Astrocyte of the cerebellum (primary cell): ENCODE data around the gene CORO7.
"Not testable (repeated sequence)": the region's sequence is repeated elsewhere in the genome, so short reads cannot be mapped to it uniquely, and the experiment has no call there.

Experiments used
- DNase-seq: peaks from one replicate; pipeline ENCODE4 v3.0.0-alpha.2; 2011; ENCODE audit warnings: low read depth
- H3K4me3 ChIP-seq: 2 replicates; pipeline ENCODE4 v1.5.1; 2011; ENCODE audit warnings: mild to moderate bottlenecking, low read depth, low read length, moderate library complexity
- in situ Hi-C: cut with HindIII; loops from 2 replicates; pipeline ENCODE4 v1.10.0; 2017; ENCODE audit warnings: low sequenced_read_pairs
- TF ChIP-seq, protein P1 (sequence below): IDR thresholded peaks from 2 replicates; pipeline ENCODE4 v1.5.1; 2012; ENCODE audit warnings: low read length, low read depth, moderate library complexity, mild to moderate bottlenecking; ENCODE audit errors: missing control alignments

The CORO7 gene

DNA sequence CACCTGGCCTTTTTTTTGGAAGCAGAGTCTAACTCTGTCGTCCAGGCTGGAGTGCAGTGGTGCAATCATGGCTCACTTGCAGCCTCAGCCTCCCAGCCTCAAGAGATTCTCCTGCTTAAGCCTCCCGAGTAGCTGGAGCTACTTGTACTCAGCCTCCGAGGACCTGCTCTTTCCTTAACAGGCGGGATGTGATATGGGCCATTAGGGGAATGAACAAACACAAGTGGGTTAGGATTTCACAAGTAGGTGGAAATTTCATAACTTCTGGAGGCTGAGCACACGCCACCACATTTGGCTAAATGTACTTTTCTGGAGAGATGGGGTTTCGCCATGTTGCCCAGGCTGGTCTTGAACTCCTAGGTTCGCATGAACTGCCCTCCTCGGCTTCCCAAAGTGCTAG lies 69.4 kb downstream of the CORO7 start:
- DNase-seq = no peak
- in situ Hi-C loops = no loop called here
- TF ChIP-seq, protein P1, sequence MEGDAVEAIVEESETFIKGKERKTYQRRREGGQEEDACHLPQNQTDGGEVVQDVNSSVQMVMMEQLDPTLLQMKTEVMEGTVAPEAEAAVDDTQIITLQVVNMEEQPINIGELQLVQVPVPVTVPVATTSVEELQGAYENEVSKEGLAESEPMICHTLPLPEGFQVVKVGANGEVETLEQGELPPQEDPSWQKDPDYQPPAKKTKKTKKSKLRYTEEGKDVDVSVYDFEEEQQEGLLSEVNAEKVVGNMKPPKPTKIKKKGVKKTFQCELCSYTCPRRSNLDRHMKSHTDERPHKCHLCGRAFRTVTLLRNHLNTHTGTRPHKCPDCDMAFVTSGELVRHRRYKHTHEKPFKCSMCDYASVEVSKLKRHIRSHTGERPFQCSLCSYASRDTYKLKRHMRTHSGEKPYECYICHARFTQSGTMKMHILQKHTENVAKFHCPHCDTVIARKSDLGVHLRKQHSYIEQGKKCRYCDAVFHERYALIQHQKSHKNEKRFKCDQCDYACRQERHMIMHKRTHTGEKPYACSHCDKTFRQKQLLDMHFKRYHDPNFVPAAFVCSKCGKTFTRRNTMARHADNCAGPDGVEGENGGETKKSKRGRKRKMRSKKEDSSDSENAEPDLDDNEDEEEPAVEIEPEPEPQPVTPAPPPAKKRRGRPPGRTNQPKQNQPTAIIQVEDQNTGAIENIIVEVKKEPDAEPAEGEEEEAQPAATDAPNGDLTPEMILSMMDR = no peak
- H3K4me3 ChIP-seq = no peak overlapping the region

DNA sequence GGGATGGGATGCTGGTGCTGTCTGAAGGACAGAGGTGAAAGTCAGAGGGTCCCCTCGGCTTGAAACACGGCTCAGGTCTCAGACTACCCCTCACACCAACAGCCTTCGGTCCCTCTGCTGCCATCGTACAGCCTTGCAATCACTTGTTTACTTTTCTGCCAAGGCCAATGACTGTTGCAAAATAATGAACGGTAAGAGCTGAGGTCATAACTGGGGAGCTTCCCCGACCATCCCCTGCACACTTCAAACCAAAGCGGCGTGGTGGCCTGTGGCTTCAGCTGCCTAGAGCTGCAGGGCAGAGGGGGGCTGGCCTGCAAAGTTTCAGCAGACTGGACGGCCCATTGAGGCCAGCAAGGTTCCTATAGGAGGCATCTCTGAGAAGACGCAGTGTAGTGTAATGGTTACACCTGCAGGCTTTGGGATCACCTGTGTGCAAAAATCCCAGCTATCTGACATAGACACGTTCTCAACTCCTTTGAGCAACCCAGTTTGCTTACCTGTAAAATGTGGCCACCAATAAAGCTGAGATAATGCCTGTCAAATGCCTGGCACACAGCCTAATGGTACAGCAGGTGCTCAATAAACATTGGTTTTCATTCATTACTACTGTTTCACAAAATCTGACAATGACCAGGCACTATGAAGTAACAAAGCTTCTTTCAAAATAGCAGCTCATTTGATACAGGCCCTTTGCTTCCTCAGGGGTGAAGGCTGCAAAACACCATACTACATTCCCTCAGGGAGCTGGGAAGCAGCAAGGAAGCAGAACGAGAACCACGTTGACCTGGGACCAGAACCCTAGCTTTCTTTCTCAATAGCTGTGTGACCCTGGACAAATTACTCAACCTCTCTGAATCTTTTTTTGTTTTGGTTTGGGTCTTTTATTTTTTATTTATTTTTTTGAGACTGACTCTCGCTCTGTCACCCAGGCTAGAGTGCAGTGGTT lies 70.3 kb downstream of the CORO7 start:
- in situ Hi-C loops = no loop called here
- TF ChIP-seq, protein P1 = no peak
- no peak overlapping the region for H3K4me3 ChIP-seq
- DNase-seq = no peak

DNA sequence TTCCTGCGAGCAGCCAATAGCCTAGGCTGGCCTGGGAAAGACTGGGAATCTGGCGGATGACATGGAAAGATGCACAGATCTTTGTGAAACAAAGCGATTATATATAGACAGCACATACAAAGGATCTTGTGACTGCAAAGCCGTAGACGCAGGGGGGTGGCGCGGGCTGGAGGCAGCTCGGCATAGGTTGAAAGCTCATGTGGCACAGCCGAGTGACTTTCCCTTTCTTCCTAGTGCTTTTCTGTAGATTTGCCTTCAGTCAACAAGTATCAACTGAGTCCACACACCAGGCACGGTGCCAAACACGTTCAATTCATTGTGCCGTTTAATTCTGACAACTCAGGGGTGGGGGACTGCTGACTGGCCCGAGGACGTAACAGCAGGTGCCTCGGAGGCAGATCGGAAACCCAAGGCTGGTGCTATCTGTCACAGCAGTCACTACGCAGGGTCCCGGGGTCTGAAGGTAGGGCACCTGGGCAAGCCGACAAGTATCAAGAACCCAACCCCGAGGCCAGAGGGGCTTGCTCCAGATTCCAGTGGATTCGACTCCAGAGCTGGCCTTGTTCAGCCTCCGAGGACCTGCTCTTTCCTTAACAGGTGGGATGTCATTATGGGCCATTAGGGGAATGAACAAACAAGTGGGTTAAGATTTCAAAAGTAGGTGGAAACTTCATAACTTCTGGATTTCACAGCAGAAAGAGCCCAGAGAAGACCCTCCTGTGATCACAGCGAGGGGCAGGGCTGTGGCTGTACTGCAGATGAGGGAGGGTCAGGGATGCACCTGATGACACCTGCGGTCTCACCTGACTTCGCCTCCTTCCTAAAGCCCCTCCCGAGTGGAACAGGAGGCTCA lies 71.2 kb downstream of the CORO7 start:
- DNase-seq = no peak
- in situ Hi-C loops = no loop called here
- H3K4me3 ChIP-seq = no peak overlapping the region
- TF ChIP-seq, protein P1 = no peak

DNA sequence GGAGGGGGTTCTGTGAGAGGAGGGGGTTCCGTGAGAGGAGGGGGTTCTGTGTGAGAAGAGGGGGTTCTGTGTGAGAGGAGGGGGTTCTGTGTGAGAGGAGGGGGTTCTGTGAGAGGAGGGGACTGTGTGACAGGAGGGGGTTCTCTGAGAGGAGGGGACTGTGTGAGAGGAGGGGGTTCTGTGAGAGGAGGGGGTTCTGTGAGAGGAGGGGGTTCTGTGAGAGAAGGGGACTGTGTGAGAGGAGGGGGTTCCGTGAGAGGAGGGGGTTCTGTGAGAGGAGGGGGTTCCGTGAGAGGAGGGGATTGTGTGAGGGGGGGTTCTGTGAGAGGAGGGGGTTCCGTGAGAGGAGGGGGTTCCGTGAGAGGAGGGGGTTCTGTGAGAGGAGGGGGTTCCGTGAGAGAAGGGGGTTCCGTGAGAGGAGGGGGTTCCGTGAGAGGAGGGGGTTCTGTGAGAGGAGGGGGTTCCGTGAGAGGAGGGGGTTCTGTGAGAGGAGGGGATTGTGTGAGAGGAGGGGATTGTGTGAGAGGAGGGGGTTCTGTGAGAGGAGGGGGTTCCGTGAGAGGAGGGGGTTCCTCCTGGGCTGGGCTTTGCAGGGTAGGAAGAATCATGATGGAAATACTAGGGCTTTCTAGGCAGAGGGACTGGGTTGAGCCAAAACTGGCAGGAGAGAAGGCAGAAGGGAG lies 72.0 kb downstream of the CORO7 start:
- in situ Hi-C loops = not testable (repeated sequence)

DNA sequence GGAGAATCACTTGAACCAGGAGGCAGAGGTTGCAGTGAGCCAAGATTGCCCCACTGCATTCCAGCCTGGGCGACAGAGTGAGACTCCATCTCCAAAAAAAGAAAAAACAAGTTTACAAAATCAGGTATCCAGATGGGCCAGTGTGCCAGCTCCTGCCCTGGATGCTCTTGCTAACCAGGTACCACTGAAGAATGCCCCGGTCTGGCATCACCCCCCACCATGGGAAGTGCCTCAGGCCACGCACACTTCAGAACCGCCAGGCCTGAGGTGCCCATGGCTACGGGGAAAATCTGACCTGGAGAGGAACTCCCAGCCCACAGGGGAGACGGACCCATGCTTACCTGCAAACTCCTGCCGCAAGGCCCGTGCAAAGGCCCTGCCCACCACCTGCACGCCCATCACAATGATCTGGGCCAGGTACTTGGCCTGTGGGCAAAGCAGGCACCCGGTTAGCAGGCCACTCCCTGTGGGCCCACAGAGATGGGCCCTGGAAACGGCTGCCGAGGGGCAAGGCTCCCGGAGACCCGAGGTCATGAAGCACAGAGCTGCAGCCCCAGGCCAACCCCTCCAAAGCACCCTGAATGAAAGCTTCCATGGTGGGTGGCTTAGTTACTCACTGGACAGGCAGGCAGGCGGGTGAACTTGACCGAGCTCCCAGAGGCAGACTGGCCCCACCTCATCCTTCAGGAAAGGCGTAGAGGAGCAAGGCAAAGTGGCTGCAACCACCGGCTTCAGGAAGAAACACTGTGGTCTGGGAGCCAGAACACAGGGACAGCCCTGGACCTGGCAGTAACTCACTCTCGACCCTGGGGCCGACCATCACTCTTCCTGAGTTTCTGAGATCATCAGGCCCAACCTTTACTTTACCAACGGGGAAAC lies 73.3 kb downstream of the CORO7 start:
- no peak for DNase-seq
- in situ Hi-C loops = no loop called here
- TF ChIP-seq, protein P1 = no peak
- no peak overlapping the region for H3K4me3 ChIP-seq

More for the DNA sequence above, 72.0 kb downstream of the CORO7 start:
- H3K4me3 ChIP-seq, DNase-seq: not testable (repeated sequence)

DNA sequence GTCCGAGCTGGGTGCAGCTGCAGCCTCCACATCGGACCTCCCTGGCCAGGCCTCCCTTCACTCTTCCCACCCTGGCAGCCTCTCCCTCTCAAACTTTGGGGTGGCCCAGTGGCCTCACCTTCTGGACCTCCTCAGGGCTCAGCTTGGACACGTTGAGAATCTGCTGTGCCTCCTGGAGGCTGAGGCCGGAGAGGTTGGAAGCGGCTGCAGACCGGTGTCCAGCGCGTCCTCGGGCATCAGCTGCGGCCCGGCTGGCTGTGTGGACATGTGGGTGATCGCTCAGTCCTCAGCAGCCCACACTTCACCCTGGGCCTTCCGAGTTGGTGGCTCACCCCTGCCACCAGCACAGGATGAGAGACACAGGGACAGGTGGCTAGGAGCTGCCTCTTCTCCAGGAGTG lies 75.1 kb downstream of the CORO7 start:
- TF ChIP-seq, protein P1 = no peak
- no peak overlapping the region for H3K4me3 ChIP-seq
- no peak for DNase-seq
- in situ Hi-C loops = no loop called here
